GM21390 (cell line): ENCODE data around the gene PARP3.

ENCODE experiments used
- ATAC-seq: cut with Tn5 transposase; IDR thresholded peaks from one replicate; pipeline ENCODE4 v1.9.1; 2021; ENCODE audit not compliant: unreplicated experiment

PARP3 gene

DNA sequence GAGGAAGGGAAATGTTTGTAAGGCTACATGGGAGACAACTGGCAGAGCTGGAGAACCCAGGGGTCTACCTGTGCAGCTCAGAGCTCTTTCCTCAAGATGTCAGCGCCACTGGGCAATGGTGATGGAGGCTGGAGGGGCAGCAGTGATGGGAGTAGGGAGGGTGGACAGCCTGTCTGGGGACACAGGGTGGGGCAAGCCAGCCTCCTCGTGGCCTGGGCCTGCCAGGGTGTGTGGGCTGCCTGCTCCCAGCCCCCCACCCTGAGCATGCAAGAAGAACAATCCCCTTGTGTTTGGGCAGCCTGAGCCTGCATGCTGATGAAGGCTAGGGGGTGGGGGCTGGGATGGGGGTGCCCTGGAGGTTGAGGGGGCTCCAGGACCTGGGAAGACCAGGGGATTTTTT is 23.9 kb downstream of the PARP3 start:
- no peak for ATAC-seq

DNA sequence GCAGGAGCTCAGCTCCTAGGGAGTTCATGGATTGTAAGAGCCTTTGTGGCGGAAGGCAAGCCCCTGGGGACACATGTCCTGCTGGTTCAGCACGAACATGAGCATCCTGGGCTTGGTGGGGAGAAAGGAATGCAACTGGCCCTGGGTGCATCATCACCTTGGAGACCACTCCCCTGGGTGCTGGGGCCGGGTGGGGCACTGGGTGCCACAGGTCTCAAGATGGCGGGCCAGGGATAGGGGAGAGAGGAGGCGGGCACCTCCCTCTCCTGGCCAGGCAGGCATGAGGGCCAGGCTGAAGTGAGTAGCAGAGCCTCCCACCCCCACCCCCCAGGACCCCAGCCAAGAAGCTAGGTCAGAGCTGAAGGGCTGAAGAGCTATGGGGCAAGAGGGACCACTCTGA is 24.3 kb downstream of the PARP3 start:
- no peak for ATAC-seq

DNA sequence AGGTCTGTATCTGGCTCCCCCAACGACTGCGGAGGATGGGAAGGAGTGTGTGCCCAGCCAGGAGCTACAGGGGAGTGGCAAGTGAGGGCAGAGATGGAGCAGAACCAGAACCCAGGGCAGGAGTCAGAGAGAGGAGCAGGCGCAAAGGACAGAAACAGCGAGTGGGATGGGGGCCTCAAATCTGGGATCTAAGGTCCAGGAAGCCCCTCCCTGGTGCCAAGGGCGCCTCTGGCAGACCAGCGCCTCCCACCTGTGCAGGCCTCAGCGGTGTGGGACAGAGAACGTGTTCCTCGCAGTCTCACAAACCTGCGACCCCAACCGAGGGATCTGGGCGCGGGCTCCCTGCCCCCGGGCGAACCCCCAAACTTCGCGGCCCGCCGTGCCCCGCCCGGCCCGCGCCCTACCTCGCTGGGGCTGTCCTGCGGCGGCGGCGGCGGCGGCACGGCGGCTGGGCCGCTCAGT is 24.8 kb downstream of the PARP3 start:
- peak; percentile 48 for ATAC-seq

DNA sequence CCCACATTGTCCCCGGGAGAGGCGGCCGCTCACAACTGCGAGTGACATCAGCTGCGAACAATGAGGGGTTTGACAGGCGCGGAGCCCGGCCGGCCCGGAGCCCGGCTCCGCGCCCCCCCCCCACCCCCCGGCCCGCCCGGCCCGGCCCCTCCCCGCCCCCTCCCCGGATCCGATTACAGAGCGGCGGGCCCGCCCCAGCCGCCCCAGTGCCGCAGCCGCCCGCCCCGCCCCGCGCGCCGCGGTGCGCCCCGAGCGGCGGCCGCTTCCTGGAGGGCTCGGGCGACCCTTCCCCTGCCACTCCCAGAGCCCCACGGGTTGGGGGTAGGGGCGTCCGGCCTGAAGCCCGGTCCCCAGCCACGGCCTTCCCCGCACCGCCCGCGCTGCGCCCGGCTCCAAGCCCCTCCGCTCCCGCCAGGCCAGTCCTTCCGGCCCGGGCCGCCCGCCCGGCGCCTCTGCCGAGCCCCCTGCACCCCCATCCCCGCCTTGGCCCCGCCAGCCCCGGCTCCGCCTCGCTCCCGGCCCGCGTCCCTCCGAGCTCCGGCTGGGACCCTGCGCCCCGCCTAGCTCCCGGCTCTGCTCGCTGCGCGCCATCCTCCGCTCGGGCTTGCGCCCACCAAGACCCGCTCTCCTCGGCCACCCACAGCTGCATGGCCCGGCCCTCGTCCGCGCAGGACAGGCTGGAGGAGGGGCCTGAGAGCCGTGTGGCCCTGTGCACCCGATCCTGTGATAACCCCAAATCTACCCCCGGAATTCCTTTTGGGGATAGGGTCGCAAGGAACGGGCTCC is 25.4 kb downstream of the PARP3 start, which contains the start of gene PCBP4:
PCBP4 (minus strand) TSS at position 71 of the 786 bp plus-strand sequence. CDS start 6,214 bp downstream, outside the sequence.
- peak; percentile 63 for ATAC-seq

DNA sequence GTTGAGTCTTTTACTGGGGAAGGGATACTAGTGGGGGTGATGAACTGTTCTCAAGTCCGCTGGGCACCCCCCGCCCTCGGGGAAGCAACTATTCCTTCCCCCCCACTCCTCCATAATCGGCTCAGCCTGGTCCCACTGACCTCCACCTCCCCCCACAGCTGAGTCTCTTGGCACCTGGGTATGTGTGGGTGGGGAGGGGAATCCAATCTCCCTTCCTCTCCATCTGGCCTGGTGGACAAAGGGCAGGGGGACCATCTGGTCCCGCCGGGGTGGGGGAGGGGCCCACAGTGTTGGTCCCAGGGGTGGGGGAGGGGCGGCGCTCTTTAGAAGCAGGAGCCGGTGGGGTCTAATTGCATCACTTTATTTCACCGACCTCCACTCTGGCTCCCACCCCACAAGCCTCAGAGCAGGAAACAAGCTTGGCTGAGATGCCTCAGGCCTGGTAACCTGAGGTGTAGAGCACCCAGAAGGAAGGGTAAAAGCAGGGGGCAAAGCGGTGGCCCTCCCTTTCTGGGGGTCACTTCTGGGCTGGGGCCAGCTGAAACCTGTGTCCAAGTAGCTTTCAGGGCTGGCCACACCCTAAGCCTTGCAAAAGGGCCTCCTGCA is 26.1 kb downstream of the PARP3 start:
- no peak for ATAC-seq

DNA sequence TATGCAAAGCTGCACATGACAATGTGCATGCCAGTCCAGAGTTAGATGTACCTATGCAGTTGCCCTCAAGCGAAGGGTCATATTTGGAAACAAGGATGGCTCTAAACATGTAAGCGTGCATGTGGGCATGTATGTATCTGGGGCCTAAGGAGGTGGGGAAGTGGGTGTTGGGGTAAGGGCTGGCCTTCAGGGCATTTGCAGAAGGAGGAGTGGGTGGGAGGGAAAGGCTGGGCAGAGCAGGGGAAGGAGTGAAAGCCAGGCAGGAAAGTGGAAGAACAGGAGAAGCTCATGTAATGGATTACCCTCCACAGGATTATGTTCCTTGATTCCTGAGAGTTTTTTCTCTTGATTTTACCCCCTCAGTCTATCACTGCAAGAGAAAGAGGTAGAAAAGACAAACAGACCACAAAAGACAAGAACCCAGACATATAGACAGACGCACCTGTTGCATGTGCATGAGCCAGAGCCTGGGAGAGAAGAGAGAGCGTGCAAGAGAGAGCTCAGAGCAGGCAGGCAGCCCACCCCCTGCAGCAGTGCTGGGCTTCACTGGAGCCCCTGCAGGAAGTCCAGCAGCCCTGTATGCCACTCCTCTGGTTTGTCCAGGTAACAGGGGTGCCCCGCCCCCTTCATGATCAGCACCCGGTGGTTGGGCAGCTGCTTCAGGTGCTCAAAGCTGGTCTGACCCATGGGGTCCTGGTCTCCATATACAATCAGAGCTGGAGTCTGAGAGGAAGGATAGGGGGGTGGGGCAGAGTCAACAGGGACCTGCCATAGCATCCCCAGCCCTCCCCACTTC is 26.9 kb downstream of the PARP3 start:
- ATAC-seq = no peak

DNA sequence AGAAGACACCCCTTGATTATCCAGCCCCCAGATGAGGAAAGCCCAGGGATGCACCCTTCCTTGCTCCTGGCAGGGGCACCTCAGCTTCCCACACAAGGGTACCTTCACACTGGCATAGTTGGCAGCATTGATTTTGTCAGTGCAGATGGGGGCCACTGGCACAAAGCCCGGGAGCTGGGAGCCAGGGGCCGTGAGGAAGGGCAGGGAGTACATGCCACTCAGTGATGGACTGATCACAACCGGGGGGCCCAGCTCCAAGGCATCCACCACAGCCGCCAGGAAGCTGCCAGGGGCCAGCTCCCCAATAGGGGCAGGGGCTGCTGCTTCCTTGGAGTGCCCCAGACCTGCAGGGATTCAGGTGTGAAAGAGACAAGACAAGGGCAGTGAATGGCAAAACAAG is 27.7 kb downstream of the PARP3 start:
- no peak for ATAC-seq

DNA sequence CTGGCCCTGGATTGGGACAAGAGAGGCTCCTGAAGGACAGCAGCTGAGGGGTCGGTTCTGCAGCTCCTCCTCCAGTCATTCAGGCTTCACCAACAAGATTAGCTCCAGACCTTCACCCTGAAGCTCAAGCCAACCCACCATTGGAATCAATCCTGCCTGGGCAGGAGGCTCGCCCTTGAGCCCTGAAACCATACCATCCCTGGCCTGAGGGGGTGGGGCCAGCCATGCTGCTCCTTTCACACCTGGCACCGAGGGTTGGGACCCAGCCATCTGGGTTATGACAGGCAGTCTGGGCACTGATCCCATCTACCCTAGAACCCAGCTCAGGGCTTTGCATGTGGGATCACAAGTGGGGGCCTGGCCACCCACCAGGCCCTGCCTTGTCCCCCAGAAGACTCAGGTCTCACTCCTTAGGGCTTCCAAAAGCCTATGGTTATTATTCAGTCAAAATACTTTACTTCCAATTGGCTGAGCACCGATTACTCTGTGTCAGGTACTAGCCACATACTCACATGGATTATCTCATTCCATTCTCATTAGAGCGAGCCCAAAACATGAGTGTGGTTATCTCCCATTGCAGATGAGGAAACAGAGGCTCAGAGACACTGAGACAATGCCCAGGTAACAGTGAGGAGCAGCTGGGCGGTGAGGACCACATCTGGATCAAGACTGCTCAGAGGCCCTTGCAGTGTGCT is 28.6 kb downstream of the PARP3 start:
- ATAC-seq = no peak

DNA sequence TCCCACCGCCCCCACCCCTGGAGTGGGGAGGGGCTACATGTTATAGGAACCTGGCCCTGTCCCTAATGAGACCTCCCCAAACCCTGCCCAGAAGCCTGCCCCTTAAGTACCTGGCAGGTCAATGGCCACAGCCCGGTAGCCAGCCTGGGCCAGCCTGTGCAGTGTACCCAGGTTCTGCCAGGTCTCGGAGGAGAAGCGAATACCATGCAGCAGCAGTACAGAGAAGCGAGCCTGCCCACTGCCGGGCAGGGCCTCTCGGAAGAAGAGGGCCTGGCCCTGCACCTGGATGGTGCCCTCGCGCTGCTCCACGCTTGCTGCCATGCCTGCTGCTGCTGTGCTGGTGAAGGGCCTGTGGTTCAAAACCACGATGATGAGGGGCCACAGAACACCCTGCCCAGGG is 29.2 kb downstream of the PARP3 start:
- ATAC-seq = no peak

DNA sequence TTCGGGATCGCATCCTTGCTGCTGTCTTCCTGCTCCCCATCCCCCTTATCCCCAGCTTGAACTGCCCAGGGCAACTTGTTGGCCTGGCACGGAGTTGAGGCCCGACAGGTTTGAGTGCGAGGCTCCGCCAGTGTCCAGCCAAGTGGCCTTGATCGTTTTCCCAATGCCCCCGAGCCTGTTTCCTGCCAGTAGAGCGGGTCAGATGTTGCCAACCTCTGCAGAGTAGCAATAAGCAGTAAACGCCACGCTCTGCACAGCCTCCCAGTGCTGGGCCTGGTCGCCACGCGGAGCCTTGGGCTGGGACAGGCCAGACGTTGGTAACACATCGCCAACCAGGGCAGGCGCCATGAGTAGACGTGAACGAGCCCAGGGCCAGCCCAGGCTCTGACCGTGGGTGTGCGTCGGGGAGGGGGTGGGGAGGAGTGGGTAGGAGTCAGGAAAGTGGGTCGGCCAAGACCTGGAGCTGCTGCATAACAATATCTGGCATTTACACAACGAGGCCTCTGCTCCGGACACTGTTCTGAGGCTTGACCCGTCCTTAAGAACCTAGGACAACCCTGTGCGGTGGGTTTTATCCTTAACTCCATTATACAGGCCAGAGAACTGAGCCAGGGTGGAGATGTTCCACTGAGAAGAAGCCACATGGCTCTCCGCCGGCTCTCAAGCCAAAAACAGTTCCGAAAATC is 32.3 kb downstream of the PARP3 start:
- ATAC-seq = peak; percentile 5

DNA sequence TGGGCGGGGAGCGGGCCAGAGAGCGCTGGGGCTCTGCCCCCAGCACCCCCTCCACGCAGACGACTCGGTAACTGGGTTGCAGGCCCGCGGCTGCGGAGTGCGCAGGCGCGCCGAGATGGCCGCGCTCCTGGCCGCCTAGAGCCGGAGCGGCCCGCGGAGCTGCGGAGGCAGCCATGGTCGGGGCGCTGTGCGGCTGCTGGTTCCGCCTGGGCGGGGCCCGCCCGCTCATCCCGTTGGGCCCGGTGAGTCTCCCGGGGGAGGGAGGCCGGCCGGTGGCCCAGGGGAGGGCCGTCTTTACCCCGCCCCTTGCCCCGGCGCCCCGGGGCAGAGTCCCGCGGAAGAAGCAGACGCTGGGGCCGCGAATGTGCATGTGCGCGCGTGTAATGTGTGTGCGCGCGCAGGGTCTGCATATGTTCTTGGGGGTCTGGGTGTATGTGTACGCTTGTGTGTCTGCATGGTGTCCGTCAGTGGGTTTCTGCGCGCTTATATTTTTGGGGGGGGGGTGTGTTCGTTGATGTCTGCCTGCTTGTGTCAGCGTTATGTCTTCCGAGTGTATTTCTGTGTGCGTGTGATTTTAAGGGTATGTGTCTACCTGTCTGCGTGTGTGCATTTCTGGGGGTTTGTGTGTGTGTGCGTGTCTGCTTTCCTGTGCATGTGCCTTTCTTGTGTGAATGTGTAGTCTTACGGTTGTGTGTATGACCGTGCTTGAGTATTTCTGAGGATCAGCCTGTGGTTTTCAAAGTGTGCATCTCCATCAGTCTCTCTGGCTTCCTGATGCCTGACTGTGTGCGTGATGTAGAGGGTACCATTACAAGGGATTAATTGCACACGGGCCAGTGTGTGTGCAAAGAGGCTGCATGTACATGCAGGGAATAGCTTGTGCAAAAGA is 33.0 kb downstream of the PARP3 start, which contains the start of gene ABHD14A:
ABHD14A (plus strand) TSS at position 102 of the 889 bp plus-strand sequence; CDS start at position 174, 72 bp downstream.
- ATAC-seq = peak; percentile 59

DNA sequence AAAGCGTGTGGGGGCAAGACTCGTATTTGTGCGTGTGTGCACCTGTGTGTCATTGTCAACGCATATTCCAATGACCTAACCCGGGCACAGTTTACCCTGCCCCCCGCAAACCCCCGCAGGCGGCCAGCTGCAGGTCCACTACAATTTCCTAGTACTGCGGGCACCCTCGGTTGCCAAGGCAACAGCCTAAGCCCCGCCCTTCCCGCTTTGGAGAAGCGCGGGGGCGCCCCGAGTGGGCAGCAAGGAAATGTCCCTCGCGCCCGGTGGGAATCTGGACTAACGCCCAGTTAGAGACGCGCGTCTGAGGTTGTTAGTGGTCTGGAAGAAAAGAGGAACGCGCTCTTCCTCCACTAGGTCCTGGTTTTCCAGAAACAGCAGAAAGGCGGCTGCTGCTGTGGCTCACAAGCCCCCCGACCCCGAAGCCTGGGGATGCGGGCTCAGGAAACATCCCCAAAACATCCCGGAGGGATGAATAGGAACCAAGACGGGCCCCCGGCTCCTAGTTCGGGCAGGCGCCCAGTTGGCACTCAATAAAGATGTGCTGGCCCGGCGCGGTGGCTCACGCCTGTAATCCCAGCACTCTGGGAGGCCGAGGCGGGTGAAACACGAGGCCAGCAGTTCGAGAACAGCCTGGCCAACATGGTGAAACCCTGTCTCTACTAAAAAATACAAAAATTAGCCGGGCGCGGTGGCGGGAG is 33.8 kb downstream of the PARP3 start:
- ATAC-seq = no peak

DNA sequence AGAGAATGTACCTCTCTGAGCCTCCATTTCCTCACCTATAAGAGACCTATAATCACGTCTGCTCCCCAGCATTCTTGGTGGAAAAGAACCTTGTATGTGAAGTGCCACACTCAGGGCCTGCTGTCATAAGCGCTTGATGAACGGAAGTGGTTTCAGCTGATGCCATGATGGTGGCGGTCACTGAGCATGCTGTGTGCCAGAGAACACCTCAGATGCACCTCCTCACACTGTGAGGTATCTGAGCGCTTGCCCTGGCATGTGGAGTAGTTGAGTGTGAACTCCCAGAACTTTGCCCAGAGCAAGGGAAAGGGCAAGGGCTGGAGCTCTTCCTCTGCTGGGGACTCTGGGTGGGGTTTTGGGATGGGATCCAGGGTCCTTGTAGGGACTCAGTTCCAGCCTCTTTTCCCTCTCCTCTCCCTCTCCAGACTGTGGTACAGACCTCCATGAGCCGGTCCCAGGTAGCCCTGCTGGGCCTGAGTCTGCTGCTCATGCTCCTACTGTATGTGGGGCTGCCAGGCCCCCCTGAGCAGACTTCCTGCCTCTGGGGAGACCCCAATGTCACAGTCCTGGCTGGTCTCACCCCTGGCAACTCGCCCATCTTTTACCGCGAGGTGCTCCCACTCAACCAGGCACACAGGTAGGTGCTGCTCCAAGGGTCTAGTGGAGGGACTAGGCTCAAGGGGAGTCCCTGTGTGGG is 35.4 kb downstream of the PARP3 start:
- ATAC-seq = no peak

DNA sequence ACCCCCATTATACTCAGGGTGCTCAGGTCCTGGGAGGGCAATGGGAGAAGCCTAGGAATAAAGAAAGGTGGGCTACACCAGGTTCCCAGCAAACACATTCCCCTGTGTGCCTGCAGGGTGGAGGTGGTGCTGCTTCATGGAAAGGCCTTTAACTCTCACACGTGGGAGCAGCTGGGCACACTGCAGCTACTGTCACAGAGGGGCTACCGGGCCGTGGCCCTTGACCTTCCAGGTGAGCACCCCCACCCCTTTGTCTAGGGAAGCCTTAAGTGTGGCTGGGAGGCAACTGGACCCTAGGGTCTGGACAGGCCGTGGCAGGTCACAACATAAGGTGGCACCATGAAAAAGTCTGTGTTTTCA is 36.0 kb downstream of the PARP3 start:
- no peak for ATAC-seq

DNA sequence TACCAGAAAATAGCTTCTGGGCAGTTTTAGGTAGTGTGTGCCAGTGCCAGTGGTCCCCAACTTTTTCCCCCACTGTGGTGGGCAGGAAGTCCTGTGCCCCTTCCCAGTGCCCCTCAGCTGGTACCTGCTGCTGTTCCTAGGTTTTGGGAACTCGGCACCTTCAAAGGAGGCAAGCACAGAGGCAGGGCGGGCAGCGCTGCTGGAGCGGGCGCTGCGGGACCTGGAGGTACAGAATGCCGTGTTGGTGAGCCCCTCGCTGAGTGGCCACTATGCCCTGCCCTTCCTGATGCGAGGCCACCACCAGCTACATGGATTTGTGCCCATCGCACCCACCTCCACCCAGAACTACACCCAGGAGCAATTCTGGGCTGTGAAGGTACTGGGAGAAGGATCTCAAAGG is 38.1 kb downstream of the PARP3 start:
- no peak for ATAC-seq

DNA sequence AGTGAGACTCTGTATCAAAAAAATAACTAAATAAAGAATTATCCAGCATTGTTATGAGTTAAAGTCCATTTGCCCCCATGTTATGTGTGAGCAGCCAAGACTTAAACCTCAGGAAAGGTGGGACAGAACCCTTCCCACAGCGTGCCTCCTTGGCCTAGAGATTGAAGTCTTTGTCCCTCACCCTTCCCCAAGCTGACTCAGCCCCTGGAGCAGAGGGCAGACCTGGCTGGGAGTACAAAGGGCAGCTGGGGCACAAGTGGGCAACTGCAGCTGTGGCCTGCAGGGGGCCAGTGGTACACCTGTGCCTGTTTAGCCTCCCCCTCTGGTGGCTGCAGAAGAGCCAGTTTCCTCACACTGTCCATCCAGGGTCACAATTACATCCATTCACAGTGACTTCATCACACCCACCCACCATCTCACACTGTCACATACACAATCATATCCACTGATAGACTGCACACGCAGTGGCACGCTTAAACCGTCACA is 40.2 kb downstream of the PARP3 start:
- ATAC-seq = peak; percentile 48

DNA sequence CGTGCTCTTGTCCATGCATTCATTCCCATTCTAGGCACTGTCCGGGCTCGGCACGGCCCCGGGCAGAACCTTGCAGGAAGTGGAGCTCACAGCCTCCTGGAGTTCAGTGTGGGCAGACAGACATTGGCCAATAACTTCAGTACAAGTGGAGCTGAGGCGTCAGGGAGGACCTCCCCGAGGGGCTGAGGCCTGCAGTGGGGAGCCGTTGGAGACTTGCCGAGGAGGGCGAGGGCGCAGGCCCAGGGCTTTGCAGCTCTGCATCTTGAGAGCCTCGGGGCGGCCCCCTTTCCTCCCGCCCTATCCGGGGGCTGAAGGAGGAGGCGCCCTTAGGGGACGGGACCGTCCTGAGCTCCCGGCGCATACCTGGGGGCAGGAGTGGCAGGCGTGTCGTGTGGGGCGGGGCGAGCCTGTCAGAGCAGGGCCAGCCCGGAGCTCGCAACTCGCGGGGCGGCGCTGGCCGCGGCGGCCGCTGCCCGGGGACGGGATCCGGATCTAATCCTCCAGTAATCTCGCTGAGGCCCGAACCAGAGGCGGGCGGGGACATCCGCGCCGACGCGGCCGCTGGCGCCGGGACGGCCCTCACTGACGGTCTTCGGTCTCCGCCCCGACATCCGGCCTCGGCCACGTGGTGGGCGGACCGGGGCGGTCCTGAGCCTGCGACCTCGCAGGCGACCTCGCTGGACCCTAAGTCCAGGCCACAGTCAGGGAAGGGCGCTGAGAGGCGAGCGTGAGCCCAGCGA is 40.8 kb downstream of the PARP3 start, which contains the start of gene ACY1:
ACY1 (plus strand) TSS at position 698 of the 740 bp plus-strand sequence. CDS start 530 bp downstream, outside the sequence.
- peak; percentile 77 for ATAC-seq
